ENCODE data around the gene CD7.
"Not testable (repeated sequence)": the region's sequence is repeated elsewhere in the genome, so short reads cannot be mapped to it uniquely, and the experiment has no call there.

Gene CD7

DNA sequence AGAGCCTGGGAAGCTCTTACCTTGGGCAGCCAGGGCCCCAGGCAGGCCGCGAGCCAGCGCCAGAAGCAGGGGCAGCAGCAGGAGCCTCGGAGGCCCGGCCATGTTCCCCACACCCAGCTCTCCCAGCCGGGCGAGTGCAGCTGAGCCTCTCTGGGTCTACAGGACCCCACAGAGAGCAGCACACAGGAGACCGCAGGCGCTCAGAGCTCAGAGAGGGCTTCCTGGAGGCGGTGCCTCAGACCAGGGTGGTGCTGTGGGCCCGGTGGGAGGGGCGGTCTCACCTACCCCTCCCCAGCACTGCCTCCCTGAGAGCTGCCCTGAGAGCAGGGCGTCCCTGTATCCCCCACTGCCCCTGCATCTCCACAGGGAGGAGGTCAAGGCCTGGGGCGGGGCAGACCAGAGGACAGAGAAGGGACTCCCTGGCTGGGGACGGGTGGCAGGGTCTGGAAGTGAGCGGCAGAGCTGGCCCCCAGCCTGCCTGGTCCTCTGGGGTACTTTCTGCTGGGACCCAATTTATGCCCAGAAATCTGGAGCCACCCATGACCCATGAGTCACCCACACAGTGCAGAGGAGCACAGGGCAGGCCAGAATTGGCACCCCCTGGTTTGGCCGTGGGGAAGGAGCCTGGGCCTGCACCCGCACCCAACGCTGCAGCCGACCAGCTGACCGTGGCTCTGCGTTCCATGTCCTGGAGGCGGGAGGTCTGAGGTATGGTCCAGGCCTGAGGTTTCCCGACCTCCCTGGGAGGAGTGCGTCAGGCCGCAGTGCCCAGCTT is at the start of gene CD7:
CD7 (minus strand) TSS at position 215 of the 775 bp plus-strand sequence; CDS start at position 102, 113 bp downstream.
- DNase-seq, result peak; percentile 71 to 76

DNA sequence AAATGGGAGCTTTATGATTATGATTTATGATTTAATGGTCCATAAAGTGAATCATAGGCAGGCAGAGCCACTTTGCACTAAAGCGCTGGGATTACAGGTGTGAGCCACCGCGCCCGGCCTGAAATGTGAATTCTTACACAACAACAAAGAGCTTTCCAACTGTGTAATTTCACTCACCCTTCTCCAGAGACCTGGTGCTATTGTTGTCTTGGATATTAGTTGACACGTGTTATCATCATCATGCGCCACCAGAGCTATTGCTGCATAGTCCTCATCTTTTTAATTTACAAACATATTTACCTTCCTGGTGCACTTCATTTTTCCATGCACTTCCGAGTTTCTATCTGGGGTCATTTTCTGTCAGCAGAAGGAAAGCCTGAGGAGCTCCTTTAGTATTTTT is 49.3 kb upstream of the CD7 start:
- DNase-seq, result no peak

DNA sequence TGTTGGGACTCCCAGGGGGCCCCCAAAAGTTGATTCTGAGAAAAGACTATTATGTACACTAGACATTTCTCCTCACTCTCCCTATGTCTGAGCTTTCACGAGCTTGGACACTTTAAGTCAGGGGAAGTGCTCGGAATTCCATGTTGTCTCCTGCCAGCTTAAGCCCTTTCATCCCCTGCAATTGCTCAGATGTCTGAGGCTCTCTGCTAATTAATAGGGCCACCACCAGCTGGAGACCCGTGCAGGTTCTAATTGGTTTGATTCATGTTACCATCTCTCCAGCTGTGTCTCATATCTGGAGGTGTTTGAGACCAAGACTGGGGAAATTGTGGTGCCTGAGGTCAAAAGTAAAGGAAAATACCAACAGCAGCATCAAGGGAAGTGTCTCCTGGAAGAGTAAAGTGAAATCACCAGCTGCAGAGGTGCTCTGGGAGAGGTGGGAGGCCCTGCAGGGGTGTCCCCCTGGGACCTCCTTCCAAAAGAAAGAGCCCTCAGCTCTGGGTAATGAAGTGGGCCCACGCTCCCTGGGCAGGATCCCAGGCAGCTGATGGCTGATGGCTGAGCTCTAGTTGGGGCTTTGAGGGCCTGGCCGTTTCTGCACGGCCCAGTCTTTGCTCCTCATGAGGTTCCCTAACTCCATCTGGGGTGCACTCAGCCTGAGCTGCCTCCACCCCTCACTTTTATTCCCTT is 48.3 kb upstream of the CD7 start:
- DNase-seq, result no peak

DNA sequence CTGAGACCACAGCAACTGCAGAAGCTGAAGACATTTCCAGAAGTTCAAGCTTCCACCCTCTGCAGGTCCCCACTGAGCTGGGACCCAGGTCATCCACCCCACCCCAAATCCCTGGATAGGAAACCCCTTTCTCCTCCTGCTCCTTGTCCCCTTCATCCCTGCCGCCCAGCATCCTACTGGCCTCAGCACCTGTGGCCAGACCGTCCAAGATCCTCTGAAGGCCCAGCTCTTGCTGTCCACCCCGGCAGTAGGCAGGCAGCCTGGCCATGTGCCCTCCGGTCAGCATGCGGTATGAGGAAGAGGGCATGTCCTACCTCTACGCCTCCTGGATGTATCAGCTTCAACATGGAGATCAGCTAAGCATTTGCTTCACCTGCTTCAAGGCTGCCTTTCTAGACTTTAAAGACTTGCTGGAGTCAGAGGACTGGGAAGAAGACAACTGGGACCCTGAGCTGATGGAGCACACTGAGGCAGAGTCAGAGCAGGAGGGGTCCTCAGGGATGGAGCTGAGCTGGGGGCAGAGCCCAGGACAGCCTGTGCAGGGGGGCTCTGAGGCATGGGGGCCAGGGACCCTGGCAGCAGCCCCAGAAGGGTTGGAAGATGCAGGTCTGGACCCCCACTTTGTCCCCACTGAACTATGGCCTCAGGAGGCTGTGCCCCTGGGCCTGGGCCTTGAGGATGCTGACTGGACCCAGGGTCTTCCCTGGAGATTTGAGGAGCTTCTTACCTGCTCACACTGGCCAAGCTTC is 44.7 kb upstream of the CD7 start:
- DNase-seq, result no peak

DNA sequence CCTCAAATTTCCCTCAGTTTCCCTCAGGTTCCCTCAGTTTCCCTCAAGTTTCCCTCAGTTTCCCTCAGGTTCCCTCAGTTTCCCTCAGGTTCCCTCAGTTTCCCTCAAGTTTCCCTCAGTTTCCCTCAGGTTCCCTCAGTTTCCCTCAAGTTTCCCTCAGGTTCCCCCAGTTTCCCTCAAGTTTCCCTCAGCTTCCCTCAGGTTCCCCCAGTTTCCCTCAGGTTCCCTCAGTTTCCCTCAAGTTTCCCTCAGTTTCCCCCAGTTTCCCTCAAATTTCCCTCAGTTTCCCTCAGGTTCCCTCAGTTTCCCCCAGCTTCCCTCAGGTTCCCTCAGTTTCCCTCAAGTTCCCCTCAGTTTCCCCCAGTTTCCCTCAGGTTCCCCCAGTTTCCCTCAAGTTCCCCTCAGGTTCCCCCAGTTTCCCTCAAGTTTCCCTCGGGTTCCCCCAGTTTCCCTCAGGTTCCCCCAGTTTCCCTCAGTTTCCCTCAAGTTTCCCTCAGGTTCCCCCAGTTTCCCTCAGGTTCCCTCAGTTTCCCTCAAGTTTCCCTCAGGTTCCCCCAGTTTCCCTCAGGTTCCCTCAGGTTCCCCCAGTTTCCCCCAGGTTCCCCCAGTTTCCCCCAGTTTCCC is 42.2 kb upstream of the CD7 start:
- DNase-seq, result not testable (repeated sequence)

DNA sequence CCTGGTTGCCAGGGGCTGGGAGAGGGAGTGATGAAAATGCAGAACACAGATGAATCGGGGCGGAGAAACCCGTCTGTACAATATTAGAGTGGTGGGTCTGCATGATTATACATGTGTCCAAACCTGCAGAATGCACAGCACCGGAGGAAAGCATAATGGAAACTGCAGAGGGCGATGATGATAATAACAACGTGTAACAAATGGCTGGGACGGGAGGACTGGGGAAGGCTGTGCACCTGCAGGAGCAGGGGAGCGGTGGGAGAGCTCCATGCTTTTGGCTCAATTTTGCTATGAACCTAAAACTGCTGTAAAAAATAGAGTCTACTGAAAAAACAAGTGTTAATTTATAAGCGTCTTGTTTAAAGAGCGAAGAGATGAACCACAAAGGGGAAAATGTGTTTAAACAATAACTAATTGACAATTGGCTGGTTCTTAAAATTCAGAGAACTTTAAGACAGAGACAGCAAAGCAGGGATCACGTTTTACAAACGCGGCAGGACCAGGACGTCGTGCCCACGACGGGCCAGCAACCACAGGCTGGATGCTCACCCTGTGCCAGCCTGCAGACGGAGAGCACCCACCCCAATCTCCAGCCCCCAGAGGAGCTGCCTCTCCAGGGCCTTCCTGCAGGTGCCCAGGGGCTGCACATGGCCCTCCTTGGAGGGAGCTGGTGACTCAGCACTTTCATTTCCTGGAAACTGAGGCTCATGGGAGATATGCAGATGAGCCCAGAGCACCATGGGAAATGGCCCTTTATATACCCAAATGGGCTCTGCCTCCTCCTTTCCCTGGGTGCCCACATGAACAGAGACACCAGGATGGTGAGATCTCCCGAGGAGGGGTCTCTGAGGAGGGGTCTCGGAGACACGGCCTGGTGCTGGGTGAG is 41.3 kb upstream of the CD7 start, which contains the start of gene TEX19:
TEX19 (plus strand) TSS at position 783 of the 886 bp plus-strand sequence. CDS start 2,904 bp downstream, outside the sequence.
- DNase-seq, result no peak

DNA sequence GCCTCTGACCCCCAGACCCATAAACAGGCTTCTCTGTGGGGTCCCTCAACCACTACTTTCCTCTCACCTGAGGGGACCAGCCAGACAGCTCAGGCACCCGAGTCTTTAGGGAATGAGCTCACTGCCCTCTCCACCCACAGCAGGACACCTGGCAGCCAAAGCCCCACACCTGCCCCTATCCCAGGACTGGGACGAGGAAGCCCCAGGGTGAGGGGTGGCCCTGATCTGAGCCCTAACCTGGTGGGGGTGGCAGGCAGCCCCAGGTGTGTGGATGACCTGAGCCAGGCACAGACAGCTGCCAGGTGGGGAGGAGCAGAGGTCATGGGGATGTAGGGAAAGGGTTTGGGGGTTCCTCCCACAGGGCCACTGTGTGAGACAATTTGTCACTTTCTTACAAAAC is 40.0 kb upstream of the CD7 start:
- DNase-seq, result no peak

DNA sequence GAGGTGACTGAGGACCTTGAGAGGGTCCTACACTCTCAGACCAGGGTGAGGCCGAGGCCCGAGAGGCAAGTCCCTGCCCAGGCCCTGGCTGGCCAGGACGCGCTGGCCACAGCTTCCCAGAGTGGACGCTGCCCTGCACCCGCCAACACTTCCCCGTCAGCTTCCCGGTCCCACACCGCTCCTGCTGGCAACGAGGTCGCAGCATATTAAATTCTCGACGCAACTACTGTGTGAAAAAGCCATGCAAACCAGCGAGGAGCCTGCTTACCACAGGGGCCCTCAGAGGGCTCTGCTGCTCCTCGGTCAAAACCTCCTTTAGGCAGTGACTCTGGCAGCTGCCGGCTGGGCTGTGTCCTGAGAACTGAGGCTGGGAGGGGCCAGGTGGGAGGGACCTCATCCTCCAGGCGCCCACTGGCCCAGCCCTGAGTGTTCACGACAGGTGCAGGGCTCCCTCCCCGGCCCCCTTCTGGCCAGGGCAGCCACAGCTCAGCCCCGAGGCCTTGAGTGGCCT is 39.5 kb upstream of the CD7 start:
- DNase-seq, result no peak

DNA sequence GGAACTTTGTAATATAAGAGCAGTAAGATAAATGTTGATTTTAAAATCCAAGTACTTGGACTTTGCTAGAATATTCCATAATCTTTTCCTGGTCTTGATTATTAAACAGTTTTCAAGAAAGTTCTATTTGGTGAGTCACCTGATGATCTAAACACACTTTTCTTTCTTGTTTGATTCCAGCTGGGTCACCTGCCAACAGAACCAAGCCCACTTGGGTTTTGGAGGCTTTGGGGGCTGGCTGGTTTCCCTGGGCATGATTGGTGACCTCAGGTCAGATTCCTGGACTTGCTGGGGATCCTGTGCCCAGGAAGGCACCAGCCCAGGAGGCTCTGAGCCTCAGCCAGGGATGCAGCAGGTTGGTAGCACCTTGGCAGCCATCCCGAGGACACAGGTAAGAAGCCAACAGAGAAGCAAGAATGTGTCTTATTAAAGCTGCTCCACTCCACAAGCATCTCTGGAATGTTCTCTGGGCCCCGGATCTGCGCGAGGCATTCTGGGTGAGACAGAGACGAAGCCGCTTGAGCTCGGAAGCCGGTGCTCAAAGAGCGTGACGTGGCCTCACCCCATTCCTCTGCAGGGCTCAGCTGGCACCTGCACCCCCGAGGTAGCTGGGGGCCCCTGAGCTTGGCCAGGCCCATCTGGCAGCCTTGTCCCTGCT is 38.5 kb upstream of the CD7 start:
- DNase-seq, result no peak

DNA sequence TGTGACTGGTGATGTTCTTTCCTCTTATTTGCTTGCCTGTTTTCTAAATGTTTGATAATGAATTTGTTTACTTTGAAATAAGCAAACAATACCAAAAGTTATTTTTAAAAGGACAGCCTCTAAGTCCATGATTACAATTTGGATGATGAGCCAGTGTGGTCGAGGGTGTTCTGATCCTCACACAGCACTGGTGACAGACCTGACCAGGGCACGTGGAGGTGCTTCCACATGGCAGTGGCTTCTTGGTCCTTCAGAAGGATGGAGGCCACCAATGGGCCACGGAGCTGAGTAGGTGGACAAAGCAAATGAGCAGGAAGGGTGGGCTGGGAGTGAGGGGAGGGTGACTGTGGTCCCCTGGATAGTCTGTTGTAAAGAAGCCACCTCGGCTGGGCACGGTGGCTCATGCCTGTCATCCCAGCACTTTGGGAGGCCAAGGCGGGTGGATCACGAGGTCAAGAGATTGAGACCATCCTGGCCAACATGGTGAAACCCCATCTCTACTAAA is 37.4 kb upstream of the CD7 start:
- DNase-seq, result no peak

DNA sequence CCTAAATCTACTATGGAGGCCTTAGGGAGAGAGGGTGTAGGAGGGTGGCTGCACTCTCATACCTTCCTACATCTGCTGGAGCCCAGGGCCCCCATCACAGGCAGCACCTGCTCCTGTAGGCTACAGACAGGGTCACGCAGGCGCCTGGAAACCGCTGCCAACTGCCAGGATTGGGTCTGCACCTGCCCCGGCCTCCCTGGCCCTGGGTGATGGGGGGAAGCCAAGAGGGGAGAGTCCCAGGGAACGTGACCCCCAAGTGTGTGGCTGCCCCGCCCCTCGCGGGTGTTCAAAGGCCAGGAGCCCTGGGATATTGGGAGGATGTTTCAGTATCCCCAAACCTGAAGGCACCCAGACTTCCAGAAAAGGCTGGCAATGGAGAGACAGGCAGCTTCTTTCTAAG is 36.1 kb upstream of the CD7 start:
- no peak for DNase-seq

DNA sequence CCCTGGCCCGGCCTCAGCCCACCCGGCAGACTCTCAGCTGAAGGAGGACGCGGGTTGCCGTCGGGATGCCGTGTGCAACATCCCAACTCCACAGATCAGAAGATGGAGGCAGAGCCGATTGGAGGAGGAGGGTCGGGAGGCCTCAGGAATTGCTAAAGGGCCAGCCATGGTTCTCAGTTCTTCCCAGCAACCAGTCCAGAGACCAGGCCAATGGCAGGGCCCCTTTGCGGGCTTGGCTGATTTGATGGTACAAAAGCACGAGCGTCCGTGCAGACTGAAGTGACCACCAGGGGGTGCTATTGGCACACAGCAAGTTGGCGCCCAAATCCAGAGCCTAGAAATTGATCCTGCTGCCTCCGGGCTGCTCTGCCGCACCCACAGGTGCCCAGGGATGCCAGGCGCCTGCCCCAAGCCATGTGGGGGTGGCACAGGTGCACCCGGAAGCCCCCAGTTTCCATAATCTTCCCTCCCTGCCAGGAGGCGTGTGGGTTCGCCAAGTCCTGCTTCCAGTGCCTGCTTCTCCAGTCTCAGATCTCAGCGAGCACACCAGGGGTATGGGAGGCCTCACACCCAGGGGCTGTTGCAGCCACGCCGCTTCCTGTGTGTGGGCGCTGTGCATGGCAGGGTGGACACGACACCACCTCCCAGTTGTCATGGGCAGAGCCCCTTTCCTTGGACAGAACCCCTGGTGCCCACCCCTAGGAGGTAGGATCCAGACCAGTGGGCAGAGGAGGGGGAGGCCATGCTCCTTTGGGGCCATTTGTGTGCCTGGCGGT is 34.5 kb upstream of the CD7 start:
- DNase-seq, result peak; percentile 81 to 85

DNA sequence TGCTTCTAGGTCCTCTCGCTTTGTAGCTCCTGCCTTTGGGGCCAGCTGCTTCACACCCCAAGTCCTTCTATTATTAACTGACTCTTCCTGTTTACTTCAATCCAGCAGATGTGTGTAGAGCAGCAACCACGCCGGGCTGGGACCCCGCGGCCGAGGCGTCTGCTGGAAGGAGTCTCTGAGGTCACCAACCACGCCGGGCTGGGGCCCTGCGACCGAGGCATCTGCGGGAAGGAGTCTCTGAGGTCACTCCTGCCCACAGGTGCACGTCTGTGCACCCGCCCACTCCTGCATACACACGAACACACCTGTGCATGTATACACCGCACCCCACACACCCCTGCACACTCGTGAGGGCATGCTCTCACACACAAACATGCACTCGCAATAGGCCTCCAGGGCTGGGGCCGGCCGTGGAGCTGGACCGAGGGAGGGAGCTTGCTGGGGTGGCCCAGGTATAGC is 33.9 kb upstream of the CD7 start:
- no peak for DNase-seq

DNA sequence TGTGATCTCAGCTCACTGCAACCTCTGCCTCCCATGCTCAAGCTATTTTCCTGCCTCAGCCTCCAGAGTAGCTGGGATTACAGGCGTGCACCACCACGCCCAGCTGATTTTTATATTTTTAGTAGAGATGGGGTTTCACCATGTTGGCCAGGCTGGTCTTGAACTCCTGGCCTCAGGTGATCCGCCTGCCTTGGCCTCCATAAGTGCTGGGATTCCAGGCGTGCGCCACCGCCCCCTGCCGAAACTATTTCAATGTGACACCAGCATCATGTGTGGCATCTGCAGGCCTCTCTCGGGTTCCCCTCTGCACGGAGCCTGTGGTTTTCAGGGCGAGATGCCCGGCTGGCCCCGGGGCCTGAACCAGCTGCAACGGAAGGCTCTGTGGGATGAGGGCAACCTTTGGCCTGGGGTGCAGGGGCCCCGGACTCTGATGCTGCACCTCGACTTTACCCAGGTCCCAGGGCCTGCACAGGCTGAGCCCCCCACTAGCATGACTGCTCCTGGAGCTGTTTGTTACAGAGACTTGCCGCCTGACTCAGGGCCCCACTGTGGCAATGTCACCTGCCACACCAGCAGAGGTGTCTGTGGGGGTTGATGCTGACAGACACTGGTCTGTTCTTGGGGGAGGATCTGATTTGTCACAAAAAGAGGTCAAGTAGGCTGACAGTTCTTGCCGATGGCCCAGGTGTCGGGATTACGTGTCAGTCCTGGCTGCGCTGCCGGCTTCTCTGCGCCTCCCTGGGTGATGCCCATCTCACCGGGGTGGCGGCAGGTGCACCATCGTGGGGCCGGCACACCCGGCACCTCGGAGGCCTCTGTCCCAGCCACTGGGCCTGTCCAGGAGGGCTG is 33.0 kb upstream of the CD7 start:
- peak in 1 of 2 donors; percentile 44 for DNase-seq

DNA sequence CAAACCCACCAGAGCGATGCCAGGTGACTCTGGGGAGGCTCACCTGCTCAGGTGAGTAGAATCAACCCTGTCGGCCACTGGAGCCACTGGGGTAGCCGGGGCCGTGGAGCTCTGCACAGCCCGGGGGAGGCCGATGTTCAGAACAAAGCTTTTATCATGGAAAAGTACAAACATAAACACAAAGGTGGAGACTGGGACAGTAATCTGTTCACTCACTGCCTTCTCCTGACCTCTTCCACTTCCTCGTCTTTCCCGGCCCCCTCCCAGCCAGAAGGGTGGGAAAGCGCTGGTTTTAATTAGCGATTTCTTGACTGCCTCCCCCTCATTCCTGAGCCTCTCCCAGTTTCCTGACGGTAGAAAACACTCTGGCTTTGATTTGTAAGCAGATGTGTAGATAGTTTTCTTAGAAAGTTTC is 31.9 kb upstream of the CD7 start:
- DNase-seq, result no peak

DNA sequence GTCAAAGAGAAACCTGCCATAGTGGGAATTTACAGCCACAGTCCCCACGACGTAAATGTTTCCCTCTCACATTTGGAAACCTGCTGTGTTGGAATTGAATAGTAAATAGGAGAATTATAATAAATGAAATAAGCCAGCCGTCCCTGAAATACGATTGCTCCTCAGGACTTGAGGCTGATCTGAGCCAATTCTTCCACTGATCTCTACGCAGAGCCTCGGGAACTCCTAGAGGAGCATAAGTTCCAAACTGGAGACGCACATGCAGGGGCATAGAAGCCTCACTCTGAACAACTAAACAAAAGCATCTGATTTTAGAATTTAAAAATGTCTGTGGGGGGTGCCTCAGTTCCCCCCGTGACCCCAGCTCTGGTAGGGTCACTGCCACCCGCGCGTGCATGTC is 31.5 kb upstream of the CD7 start:
- no peak for DNase-seq

DNA sequence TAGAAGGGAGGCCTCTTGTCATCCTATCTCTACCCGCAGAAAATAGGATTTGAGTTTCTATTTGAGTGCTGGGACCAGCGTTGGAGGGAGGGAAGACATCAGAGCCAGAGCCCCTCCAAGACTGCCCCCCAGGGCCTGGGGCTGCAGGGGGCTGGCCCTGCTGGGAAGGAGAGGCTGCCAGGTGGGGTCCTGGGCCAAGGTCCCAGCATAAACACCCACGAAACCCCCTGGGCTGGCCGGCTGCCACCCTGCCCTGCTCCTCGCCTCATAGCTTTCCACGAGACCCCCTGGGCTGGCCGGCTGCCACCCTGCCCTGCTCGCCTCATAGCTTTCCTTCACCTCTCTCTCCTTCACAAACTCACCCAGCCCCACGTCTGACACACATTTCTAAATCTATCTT is 31.0 kb upstream of the CD7 start:
- DNase-seq, result no peak

DNA sequence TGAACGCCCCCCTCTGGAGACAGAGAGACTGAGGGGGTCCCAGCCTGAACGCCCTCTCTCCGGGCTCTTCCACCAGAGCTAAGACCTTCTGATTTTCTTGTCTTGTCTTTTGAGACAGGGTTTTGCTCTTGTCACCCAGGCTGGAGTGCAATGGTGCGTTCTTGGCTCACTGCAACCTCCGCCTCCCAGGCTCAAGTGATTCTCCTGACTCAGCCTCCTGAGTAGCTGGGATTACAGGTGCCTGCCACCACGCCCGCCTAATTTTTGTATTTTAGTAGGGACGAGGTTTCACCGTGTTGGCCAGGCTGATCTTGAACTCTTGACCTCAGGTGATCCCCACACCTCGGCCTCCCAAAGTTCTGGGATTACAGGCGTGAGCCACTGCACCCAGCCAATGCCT is 30.6 kb upstream of the CD7 start:
- DNase-seq, result not testable (repeated sequence)

All from CD4-positive, alpha-beta T cell treated with Interferon alpha-2 for 1 hour (primary cell).